Kidney epithelial cell (primary cell): Measurements from ENCODE around the gene ASIC3. TPM values are rescaled to one million over a fixed set of nuclear protein-coding genes. Genes with fewer than 3 reads are reported as not detected.

ENCODE experiments used
- DNase-seq: peaks from one replicate; pipeline ENCODE4 v3.0.0-alpha.2; 2010; ENCODE audit warnings: low read depth
- H3K27me3 ChIP-seq: 2 replicates; pipeline ENCODE4 v1.6.0; 2011; ENCODE audit warnings: low read length; ENCODE audit not compliant: control insufficient read depth, insufficient read depth
- H3K36me3 ChIP-seq: 2 replicates; pipeline ENCODE4 v1.5.1; 2011; ENCODE audit warnings: low read length; ENCODE audit not compliant: control insufficient read depth, insufficient read depth
- H3K4me3 ChIP-seq: 2 replicates; pipeline ENCODE4 v1.5.1; 2011; ENCODE audit warnings: low read depth, mild to moderate bottlenecking, control low read depth, low read length
- total RNA-seq: library from RNA; depleted of rRNA; stranded (reverse); fragments of >200 nt; gene quantifications from 2 replicates; pipeline ENCODE4 v1.2.3, GENCODE V29; 2015
- TF ChIP-seq, protein P1 (sequence below): IDR thresholded peaks from 2 replicates; pipeline ENCODE4 v1.5.1; 2011; ENCODE audit warnings: mild to moderate bottlenecking, moderate library complexity, low read length, control low read depth, inconsistent platforms; ENCODE audit not compliant: insufficient read depth, poor library complexity, severe bottlenecking

Gene ASIC3
- total RNA-seq: 0.04 and 0.41 TPM in 2 replicates

DNA sequence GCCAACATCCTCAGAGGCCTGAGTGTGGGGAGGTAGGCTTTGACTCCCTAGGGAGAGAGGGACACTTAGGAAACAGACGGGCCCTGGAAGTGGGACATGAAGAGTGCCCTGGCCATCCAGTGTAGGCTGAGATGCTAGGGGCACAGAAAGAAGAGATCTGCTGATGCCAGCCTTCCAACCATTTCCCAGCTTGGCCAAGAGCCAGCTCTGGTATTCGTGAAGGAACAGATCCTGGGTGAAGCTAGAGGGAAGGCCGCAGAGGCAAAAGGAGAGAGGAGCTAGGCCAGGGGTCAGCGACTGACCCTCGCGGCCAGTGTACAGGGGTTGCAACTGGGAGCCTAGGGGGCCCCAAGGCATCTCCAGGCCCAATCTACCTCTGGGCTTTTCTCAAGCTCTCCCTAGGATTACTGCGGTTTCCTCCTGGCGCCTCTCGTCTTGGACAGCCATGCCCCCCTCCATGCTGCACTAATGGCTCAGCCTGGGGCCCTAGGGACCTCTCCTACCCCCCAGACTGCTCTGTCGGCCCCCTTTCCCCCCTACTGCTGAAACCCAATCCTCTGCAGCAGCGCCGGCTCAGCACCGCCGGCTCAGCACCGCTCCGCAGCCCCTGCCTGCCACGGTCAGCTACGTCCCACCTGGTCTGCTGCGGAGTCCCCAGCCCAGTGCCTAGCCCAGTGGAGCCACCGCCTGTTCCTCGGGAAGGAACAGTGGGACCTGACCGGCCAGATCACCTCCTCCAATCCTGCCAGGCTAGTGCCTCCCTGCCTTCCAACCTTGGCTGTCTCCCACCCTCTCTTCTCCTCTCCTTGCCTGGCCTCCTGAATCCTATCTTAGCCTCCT lies at the start of gene ASIC3:
TSS of gene ASIC3 (plus strand) at position 556 of the 840 bp plus-strand sequence. CDS start 355 bp downstream, outside the sequence.
- H3K27me3 ChIP-seq: peaks cover 32% of the 10 kb centered on the region
- no peaks in the 10 kb centered on the region for H3K36me3 ChIP-seq
- H3K4me3 ChIP-seq: no peak within 1 kb of the TSS
- DNase-seq: no peak
- TF ChIP-seq, protein P1, sequence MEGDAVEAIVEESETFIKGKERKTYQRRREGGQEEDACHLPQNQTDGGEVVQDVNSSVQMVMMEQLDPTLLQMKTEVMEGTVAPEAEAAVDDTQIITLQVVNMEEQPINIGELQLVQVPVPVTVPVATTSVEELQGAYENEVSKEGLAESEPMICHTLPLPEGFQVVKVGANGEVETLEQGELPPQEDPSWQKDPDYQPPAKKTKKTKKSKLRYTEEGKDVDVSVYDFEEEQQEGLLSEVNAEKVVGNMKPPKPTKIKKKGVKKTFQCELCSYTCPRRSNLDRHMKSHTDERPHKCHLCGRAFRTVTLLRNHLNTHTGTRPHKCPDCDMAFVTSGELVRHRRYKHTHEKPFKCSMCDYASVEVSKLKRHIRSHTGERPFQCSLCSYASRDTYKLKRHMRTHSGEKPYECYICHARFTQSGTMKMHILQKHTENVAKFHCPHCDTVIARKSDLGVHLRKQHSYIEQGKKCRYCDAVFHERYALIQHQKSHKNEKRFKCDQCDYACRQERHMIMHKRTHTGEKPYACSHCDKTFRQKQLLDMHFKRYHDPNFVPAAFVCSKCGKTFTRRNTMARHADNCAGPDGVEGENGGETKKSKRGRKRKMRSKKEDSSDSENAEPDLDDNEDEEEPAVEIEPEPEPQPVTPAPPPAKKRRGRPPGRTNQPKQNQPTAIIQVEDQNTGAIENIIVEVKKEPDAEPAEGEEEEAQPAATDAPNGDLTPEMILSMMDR: no peak

DNA sequence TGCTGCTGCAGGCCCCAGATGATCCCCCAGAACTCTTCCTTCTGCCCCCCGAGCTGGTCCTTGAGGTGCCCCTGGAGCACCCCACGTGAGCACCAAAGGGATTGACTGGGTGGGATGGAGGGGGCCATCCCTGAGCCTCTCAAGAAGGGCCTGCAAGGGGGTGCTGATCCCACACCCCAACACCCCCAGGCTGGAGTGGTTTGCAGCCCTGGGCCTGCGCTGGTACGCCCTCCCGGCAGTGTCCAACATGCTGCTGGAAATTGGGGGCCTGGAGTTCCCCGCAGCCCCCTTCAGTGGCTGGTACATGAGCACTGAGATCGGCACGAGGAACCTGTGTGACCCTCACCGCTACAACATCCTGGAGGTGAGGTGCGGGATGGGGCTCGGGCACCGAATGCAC lies 49.3 kb upstream of the ASIC3 start:
- no peak for DNase-seq
- H3K36me3 ChIP-seq: no peaks in the 10 kb centered on the region
- no peak overlapping the region for H3K4me3 ChIP-seq
- H3K27me3 ChIP-seq: peaks cover 7% of the 10 kb centered on the region
- TF ChIP-seq, protein P1: no peak

- DNase-seq: no peak
- TF ChIP-seq, protein P1: no peak
- no peaks in the 10 kb centered on the region for H3K36me3 ChIP-seq
- peaks cover 7% of the 10 kb centered on the region for H3K27me3 ChIP-seq
- H3K4me3 ChIP-seq: no peak overlapping the region
Measured at GRCh38 chr7:150999497-151000230, 48.7 kb upstream of the ASIC3 start.

GRCh38 chr7:151000897-151001495 lies 47.3 kb upstream of the ASIC3 start:
- Histone ChIP-seq H3K36me3 (no peaks in the 10 kb centered on the region), H3K27me3 (peaks cover 9% of the 10 kb centered on the region), H3K4me3 (no peak overlapping the region)
- no peak for DNase-seq
- TF ChIP-seq, protein P1: no peak

DNA sequence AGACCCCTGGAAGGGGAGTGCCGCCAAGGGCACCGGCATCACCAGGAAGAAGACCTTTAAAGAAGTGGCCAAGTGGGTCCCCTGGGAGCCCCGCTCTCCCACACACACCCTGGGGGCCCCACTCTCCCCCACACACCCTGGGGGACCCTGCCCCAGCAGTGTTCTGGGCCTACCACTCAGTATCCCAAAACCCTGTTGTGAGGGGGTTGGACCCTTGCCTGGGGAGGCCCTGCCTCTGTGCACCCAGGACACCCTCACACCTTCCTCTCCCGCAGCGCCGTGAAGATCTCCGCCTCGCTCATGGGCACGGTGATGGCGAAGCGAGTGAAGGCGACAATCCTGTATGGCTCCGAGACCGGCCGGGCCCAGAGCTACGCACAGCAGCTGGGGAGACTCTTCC lies 46.8 kb upstream of the ASIC3 start:
- H3K36me3 ChIP-seq: no peaks in the 10 kb centered on the region
- peaks cover 9% of the 10 kb centered on the region for H3K27me3 ChIP-seq
- TF ChIP-seq, protein P1: no peak
- H3K4me3 ChIP-seq: no peak overlapping the region
- no peak for DNase-seq
